Neural progenitor cell (in vitro differentiated cells): ENCODE results near the gene P3H3.
"Not testable (repeated sequence)": the region's sequence is repeated elsewhere in the genome, so short reads cannot be mapped to it uniquely, and the experiment has no call there.

Experiments
- EZH2 ChIP-seq: fragments of 200-600 bp; sonication (generic); IDR thresholded peaks from 2 replicates; pipeline ENCODE4 v1.6.1; 2017; ENCODE audit warnings: antibody characterized with exemption, mild to moderate bottlenecking, moderate library complexity
- TF ChIP-seq, protein P1 (sequence below): fragments of 200-600 bp; sonication (generic); IDR thresholded peaks from 2 replicates; pipeline ENCODE4 v1.5.1; 2017; ENCODE audit warnings: antibody characterized with exemption, mild to moderate bottlenecking

GRCh38 chr12:6886206-6886999 is 58.2 kb downstream of the P3H3 start:
- TF ChIP-seq, protein P1, sequence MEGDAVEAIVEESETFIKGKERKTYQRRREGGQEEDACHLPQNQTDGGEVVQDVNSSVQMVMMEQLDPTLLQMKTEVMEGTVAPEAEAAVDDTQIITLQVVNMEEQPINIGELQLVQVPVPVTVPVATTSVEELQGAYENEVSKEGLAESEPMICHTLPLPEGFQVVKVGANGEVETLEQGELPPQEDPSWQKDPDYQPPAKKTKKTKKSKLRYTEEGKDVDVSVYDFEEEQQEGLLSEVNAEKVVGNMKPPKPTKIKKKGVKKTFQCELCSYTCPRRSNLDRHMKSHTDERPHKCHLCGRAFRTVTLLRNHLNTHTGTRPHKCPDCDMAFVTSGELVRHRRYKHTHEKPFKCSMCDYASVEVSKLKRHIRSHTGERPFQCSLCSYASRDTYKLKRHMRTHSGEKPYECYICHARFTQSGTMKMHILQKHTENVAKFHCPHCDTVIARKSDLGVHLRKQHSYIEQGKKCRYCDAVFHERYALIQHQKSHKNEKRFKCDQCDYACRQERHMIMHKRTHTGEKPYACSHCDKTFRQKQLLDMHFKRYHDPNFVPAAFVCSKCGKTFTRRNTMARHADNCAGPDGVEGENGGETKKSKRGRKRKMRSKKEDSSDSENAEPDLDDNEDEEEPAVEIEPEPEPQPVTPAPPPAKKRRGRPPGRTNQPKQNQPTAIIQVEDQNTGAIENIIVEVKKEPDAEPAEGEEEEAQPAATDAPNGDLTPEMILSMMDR: not testable (repeated sequence)
- TF ChIP-seq EZH2: not testable (repeated sequence)
